Activated B cell treated with CpG ODN at 0.5 μM for 24 hours (primary cell): ENCODE results near the gene ZDHHC3. TPM values are rescaled to one million over a fixed set of nuclear protein-coding genes. Genes with fewer than 3 reads are reported as not detected.
A peak's percentile ranks its signal among the peaks of the same experiment; 100 is the strongest.

Source experiments
- ATAC-seq: fragments of 200-7000 bp; cut with Tn5 transposase; one replicate; pipeline ENCODE4 v1.10.0; 2021; ENCODE audit warnings: low read depth, mild to moderate bottlenecking, moderate library complexity
- CTCF ChIA-PET: fragments of 350-600 bp; sonication (Branson Sonifier 250); formaldehyde crosslinking; loops from one replicate; lab custom pipeline; 2021; ENCODE audit warnings: antibody characterized with exemption; lab: Charles Lee
- POLR2A ChIA-PET: fragments of 350-600 bp; sonication (Branson Sonifier 250); formaldehyde crosslinking; loops from one replicate; lab custom pipeline; 2021; ENCODE audit warnings: antibody characterized with exemption; lab: Charles Lee
- DNase-seq: peaks from one replicate; pipeline ENCODE4 v3.0.0; 2022
- H3K27ac Mint-ChIP-seq: one replicate; pipeline ENCODE4 v1.8.0; 2020; ENCODE audit warnings: mixed read lengths
- H3K27me3 Mint-ChIP-seq: one replicate; pipeline ENCODE4 v1.8.0; 2021; ENCODE audit warnings: mixed read lengths
- H3K36me3 Mint-ChIP-seq: one replicate; pipeline ENCODE4 v1.8.0; 2021; ENCODE audit warnings: low read depth, mixed read lengths
- H3K4me1 Mint-ChIP-seq: one replicate; pipeline ENCODE4 v1.8.0; 2021; ENCODE audit warnings: mixed read lengths
- H3K4me3 Mint-ChIP-seq: one replicate; pipeline ENCODE4 v1.8.0; 2020; ENCODE audit warnings: mild to moderate bottlenecking, mixed read lengths
- H3K9me3 Mint-ChIP-seq: one replicate; pipeline ENCODE4 v1.8.0; 2020; ENCODE audit warnings: mixed read lengths
- intact Hi-C: fragments of 100-400 bp; cut with micrococcal nuclease; formaldehyde crosslinking; loops from one replicate; pipeline ENCODE4 v1.15.1; 2024
- total RNA-seq: library from RNA; stranded (reverse); gene quantifications from 2 replicates; pipeline ENCODE4 v1.2.3, GENCODE V29; 2022
- TF ChIP-seq, protein P1 (sequence below): fragments of 200-600 bp; IDR thresholded peaks from one replicate; pipeline ENCODE4 v1.8.0; 2022; ENCODE audit warnings: antibody characterized with exemption, mild to moderate bottlenecking

Gene ZDHHC3
- total RNA-seq, 1 donor from 2014 or later = 43.4 TPM

- Mint-ChIP-seq H3K27ac (no peak overlapping the region), H3K36me3 (no peaks in the 10 kb centered on the region), H3K4me3 (no peak overlapping the region), H3K4me1 (no peaks in the 10 kb centered on the region), H3K27me3 (peaks cover 3% of the 10 kb centered on the region), H3K9me3 (no peaks in the 10 kb centered on the region)
- DNase-seq (no peak), ATAC-seq (no peak)
- ChIA-PET CTCF (no interaction called here), POLR2A (no interaction called here)
- intact Hi-C loops = no loop called here
- TF ChIP-seq, protein P1, sequence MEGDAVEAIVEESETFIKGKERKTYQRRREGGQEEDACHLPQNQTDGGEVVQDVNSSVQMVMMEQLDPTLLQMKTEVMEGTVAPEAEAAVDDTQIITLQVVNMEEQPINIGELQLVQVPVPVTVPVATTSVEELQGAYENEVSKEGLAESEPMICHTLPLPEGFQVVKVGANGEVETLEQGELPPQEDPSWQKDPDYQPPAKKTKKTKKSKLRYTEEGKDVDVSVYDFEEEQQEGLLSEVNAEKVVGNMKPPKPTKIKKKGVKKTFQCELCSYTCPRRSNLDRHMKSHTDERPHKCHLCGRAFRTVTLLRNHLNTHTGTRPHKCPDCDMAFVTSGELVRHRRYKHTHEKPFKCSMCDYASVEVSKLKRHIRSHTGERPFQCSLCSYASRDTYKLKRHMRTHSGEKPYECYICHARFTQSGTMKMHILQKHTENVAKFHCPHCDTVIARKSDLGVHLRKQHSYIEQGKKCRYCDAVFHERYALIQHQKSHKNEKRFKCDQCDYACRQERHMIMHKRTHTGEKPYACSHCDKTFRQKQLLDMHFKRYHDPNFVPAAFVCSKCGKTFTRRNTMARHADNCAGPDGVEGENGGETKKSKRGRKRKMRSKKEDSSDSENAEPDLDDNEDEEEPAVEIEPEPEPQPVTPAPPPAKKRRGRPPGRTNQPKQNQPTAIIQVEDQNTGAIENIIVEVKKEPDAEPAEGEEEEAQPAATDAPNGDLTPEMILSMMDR = no peak
Measured at GRCh38 chr3:45020534-45020933, 44.6 kb upstream of the ZDHHC3 start.

- intact Hi-C loops = no loop called here
- ATAC-seq = no peak
Measured at GRCh38 chr3:45017821-45018220, 41.8 kb upstream of the ZDHHC3 start.

DNA sequence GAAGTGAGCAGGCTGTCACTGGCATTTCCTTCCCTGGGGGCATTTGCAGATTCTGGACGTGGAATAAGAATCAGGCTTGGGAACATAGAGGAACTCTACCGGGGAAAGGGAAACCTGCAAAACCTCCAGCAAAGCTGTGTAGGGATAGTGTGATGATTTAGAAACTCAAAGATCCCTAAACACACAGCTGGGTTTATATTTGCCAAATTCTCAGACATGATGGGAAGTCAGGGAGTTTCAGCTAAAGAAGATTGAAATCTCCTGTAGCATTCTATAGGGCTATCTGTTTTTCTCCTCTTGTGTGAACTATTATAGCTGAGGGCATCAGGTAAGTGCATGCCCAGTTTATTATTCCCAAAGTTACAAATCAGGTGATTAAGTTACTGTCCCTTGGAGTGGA is 40.9 kb upstream of the ZDHHC3 start:
- DNase-seq (no peak), ATAC-seq (no peak)
- ChIA-PET POLR2A (no interaction called here), CTCF (no interaction called here)
- Mint-ChIP-seq H3K36me3 (peaks cover 25% of the 10 kb centered on the region), H3K9me3 (no peaks in the 10 kb centered on the region), H3K4me3 (no peak overlapping the region), H3K4me1 (peaks cover 8% of the 10 kb centered on the region), H3K27me3 (no peaks in the 10 kb centered on the region), H3K27ac (no peak overlapping the region)
- TF ChIP-seq, protein P1 = no peak
- intact Hi-C loops = no loop called here

More at GRCh38 chr3:45017821-45018220, 41.8 kb upstream of the ZDHHC3 start:
- Mint-ChIP-seq H3K4me3 (no peak overlapping the region), H3K27ac (no peak overlapping the region), H3K4me1 (no peaks in the 10 kb centered on the region), H3K27me3 (no peaks in the 10 kb centered on the region), H3K36me3 (peaks cover 17% of the 10 kb centered on the region), H3K9me3 (no peaks in the 10 kb centered on the region)
- TF ChIP-seq, protein P1 = no peak
- POLR2A ChIA-PET = no interaction called here
- CTCF ChIA-PET = no interaction called here
- DNase-seq = no peak

DNA sequence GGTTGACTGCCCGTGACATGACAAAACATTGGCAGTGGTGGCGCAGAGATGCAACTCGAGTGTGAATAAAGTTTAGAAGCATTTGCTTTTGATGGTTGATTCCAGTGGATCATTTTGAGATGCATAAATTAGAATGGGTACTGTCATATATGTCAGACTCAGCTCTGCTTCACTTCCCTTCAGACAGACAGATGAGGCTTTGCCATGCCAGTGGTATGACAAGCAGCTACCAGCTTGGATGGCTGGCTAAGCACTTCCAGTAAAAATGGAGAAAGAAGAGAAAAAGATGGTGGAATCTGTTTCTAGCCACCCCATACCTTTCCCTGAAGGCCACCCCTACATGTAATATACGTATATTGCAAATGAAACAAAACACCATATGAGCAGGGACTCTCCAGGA is 36.6 kb upstream of the ZDHHC3 start:
- TF ChIP-seq, protein P1 = no peak
- ATAC-seq (no peak), DNase-seq (no peak)
- intact Hi-C loops = loop anchor here (1.0 kb wide), 1 partner anchor 584 kb away; no protein-coding TSS in a partner anchor
- H3K4me1 Mint-ChIP-seq = peaks cover 20% of the 10 kb centered on the region
- POLR2A ChIA-PET = interaction anchor here (1.4 kb wide), 1 partner anchor 37 kb away, joined by 10 read pairs; the partner anchor contains the start of genes EXOSC7 and ZDHHC3
- no peak overlapping the region for H3K4me3 Mint-ChIP-seq
- H3K27ac Mint-ChIP-seq = peak overlapping the region; percentile 25
- no peaks in the 10 kb centered on the region for H3K9me3 Mint-ChIP-seq
- CTCF ChIA-PET = interaction anchor here (1.2 to 1.5 kb wide), 2 partner anchors 20 to 29 kb away, joined by 4 to 5 read pairs; no protein-coding TSS in a partner anchor
- peaks cover 52% of the 10 kb centered on the region for H3K36me3 Mint-ChIP-seq
- no peaks in the 10 kb centered on the region for H3K27me3 Mint-ChIP-seq

DNA sequence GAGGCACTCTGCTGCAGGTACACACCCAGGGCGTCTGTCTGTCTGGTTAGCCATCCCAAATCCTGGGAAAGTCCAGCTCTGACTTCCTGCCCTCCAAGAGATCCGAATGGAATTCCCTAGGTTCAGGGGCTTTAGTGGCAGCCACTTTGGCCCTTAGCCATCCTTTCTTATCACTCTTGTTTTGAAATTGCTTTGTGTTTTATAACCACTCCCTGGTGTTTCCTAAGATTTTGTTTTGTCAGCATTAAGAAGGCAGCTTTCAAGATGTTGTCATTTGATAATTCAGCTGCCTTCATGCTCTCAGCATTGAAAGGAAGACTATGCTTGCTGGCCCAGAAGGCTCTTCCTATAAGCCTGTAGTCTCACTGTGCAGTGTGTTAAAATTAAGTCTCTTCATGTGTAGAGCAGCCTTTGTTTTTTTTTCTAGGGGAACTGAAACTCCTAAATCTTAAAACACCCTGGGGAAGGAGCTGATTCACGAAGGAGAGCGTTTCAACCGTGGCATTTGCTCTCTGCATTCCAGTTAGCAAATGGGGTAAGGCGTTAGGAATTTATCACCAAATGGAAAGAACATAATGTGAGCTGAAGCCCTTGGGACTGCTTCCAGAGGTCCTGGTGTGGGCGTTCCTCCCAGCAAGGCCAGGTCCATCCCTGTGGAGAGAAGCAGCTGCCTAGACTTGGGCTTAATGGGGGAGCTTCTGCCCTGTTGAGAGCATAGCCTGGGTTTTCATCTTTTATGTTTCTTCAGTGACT is 36.0 kb upstream of the ZDHHC3 start:
- peak; percentile 77 for ATAC-seq
- DNase-seq = no peak
- TF ChIP-seq, protein P1 = no peak
- Mint-ChIP-seq H3K4me1 (peaks cover 20% of the 10 kb centered on the region), H3K4me3 (no peak overlapping the region), H3K27ac (no peak overlapping the region), H3K9me3 (no peaks in the 10 kb centered on the region), H3K36me3 (peaks cover 58% of the 10 kb centered on the region), H3K27me3 (no peaks in the 10 kb centered on the region)
- intact Hi-C loops = loop anchor here (1.0 kb wide), 1 partner anchor 584 kb away; no protein-coding TSS in a partner anchor
- ChIA-PET CTCF (interaction anchor here (0.7 to 1.5 kb wide), 3 partner anchors 20 to 30 kb away, joined by 3 to 5 read pairs (median 4); no protein-coding TSS in a partner anchor), POLR2A (interaction anchor here (0.7 to 1.4 kb wide), 2 partner anchors 18 to 36 kb away, joined by 3 to 10 read pairs; partner anchors contain the start of genes EXOSC7 and ZDHHC3)
